Measurements from ENCODE around the gene TEAD4.

TEAD4 gene

DNA sequence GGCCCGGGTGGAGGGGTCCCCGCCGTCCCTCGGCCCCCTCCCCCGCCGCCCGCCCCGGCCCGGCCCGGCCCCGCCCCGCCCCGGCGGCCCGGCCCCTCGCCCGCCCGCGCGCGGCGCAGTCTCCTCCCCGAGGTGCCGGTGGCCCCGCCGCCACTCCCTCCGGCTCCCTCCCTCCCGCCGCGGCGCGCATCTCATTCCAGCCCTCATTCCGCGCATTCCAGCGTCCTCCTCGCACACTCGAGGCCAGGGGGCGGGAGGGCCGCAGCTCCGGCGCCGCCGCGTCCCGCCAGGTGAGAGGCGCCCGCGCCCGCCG lies at the start of gene TEAD4:
TEAD4 (plus strand) TSS at position 206 of the 313 bp plus-strand sequence.
- DNase-seq = peak; percentile 22

DNA sequence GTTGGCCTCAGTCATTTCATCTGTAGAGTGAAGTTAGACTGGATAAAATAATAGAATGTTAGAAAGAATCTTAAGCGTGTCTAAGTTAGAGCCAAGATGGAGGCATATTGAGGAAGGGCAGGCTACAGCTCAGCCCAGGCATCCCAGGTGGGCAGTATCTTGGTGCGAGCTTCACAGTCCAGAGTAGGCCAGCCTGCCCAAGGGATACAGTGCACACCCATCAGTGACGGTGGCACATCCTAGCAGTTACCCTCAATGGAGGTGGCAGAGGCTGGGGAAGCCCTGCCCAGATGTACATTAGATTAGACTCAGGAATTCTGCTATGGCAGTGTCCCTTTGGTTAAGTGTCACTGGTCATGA lies 47.0 kb upstream of the TEAD4 start:
- no peak for DNase-seq

DNA sequence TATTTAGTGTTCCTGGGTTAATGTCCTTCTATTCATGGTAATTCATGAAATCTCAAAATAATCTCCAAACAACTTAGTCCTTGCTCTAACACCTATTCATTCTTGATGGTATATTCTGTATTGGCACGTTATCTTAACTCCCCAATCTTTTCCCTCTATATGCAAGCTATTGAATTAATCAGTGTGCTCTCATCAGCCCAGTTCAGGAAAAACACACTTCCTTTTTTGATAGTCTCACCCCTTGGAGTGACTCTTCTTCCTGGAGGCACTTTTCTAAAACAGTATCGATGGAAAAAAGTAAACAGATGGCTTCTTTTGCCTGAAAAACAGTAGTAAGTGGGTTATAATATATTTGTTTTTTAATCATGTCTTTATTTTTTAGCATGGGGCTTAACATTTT lies 39.9 kb upstream of the TEAD4 start:
- no peak for DNase-seq

- no peak for DNase-seq
These were observed 36.9 kb upstream of the TEAD4 start for GRCh38 chr12:2922329-2922728.

GRCh38 chr12:2923057-2923456 lies 36.1 kb upstream of the TEAD4 start:
- no peak for DNase-seq

GRCh38 chr12:2924019-2924418 lies 35.2 kb upstream of the TEAD4 start:
- no peak for DNase-seq

DNA sequence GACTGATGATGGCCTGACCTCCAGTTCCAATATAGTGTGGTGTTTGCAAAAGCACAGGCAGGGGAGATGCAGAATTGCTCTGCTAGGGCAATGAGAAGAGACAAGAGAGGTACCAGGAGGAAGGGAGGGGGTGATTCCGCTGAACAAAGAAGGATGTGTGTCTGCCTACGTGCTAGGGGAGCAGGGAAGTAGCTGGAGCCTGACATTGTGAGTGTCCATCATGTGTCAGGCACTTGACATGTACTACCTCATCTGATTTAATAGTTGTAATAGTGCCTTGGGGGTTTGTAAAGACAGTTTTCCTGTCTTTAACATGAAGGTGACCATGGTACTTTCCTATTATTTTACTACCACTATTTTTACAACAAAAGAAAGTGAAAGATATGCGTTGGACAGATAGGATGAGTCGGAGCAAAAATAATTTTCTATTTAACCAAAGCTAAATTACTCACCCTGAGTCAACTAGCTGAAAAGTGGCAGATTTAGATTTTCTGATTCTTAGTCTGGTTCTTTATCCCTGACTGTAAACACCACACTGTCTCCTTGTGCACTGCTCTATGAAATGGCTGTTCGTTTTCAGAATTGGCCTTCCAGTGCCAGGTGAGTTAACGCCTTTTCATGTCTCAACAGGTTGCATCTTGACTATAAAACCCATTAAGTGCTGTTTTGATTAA lies 33.7 kb upstream of the TEAD4 start:
- DNase-seq = no peak

- DNase-seq = no peak
These were observed 28.3 kb upstream of the TEAD4 start for GRCh38 chr12:2930865-2931264.

GRCh38 chr12:2933586-2933985 lies 25.6 kb upstream of the TEAD4 start:
- no peak for DNase-seq

DNA sequence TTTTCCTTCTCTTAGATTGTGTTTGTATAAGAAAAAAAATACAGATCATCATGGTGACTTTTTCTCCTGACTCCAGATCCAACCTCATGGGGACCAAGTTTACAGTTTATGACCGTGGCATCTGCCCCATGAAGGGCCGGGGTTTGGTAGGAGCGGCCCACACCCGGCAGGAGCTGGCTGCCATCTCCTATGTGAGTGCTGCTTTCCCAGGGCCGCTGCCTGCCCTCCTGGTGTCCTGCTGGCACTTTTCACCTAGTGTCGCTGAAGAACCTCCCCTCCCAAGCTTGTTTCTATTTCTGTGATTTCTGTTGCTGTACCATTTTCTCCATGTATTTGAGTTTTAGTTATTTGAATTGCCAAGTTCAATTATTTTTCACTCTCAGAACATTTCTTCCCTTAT lies 24.8 kb upstream of the TEAD4 start:
- DNase-seq = no peak

DNA sequence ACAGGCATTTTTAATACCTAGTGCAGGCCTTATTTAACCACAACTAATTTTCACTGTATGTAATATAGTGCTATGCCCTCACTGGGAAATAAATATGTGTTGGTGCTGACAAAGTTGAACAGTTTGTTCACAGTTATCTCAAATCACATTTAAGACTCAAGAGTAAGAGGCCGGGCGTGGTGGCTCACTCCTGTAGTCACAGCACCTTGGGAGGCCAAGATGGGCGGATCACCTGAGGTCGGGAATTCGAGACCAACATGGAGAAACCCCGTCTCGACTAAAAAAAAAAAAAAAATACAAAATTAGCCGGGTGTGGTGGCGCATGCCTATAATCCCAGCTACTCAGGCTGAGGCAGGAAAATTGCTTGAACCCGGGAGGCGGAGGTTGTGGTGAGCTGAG lies 22.9 kb upstream of the TEAD4 start:
- no peak for DNase-seq

DNA sequence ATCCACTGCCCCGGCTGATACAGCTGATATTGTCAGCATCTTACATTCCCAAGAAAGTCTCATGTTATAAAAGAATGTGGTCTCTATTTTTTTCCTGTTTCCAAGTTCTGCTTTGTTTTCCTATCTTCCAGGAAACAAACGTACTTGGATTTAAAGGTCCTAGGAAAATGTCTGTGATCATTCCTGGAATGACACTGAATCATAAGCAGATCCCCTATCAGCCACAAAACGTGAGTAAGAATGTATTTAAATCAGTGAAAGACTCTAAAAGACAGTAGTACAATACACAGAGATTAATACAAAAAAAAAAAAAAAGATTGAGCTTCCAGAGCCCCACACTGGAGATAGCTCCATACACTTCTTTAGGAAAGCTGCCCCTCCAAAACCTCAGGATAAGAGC lies 21.7 kb upstream of the TEAD4 start:
- no peak for DNase-seq

DNA sequence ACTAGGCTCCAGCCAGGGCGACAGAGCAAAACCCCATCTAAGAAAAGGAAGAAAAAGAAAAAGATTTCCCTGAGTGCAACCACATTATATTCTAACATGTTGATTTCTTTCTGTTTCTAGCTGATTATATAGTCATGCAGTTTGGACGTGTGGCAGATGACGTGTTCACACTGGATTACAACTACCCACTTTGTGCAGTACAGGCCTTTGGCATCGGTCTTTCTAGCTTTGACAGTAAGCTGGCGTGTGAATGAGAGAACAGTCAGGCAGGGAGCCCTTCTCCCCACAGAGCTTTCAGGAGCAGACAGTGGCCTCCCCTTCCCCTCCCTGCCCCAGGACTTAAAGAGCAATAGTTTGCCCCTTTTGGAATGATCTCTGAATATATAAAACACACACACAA lies 20.0 kb upstream of the TEAD4 start:
- DNase-seq = no peak

GRCh38 chr12:2940564-2940963 lies 18.6 kb upstream of the TEAD4 start:
- no peak for DNase-seq

- no peak for DNase-seq
These were observed 17.7 kb upstream of the TEAD4 start for GRCh38 chr12:2941524-2941923.

DNA sequence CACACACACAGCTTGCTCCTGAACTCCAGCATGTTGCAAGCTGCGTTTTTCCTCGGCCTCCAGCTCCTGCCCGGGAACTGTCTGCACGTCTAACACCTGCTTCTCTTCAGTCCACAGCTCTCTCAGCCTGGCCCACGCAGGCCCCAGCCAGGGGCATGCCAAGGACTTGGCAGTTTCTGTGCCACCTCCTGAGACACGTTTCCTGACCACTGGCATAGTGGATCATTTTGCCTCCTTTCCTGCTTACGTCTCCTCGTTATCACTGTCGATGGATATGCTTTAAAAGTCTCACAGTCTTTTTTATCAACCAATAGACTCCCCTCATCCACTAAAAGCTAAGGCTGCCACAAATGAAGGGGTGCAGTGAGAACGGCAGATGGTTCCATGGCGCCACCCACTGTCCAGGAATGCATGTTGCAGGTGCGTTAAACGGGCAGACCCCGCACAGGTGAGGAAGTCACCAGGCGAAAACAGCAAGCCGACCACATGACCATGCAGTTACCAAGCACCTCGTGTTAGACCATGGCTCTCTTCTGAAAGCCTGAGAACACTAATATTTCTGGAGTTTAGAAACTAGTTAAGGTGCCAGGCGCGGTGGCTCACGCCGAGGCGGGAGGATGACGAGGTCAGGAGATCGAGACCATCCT lies 14.7 kb upstream of the TEAD4 start:
- peak; percentile 30 for DNase-seq

GRCh38 chr12:2949411-2949810 lies 9.8 kb upstream of the TEAD4 start:
- no peak for DNase-seq

GRCh38 chr12:2955888-2956287 lies 3.3 kb upstream of the TEAD4 start:
- no peak for DNase-seq

GRCh38 chr12:2957816-2958431 lies 1.3 kb upstream of the TEAD4 start:
- no peak for DNase-seq

DNA sequence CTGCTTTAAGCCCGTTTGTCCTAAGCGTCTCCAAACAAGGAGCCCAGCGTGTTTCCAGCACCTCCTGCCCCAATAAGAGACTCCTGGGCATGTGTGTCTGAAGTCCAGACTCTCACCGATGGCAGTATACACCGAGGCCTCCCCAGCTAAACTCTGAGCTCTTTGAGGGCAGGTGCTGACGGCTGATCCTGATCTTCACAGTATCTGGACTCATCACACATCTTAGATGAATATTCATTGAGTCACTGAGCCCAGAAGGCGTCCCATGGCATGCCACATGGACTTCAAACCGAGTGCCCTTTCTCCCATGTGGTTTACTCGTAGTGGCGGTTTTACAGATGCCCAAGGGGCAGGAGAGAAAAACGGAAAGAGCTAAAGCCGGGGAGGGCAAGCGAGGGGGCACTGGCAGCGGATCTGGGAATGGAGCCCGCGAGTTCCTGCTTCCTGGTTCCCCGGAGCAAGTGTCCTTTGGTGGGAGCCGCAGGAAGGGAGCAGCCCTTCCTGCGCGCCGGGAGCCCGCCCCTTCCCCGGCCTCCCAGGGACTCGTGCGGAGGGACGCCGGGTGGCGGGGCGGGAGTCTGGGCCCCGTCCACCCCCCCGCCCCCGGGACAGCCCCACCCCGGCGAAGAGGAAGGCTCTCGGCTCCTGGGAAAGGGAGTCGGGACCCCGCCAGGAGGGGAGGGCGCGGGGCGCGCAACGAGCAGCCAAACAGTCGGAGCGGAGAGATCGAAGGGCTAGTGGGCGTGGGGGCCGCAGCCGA lies 585 bp upstream of the TEAD4 start:
- DNase-seq = peak; percentile 31

DNA sequence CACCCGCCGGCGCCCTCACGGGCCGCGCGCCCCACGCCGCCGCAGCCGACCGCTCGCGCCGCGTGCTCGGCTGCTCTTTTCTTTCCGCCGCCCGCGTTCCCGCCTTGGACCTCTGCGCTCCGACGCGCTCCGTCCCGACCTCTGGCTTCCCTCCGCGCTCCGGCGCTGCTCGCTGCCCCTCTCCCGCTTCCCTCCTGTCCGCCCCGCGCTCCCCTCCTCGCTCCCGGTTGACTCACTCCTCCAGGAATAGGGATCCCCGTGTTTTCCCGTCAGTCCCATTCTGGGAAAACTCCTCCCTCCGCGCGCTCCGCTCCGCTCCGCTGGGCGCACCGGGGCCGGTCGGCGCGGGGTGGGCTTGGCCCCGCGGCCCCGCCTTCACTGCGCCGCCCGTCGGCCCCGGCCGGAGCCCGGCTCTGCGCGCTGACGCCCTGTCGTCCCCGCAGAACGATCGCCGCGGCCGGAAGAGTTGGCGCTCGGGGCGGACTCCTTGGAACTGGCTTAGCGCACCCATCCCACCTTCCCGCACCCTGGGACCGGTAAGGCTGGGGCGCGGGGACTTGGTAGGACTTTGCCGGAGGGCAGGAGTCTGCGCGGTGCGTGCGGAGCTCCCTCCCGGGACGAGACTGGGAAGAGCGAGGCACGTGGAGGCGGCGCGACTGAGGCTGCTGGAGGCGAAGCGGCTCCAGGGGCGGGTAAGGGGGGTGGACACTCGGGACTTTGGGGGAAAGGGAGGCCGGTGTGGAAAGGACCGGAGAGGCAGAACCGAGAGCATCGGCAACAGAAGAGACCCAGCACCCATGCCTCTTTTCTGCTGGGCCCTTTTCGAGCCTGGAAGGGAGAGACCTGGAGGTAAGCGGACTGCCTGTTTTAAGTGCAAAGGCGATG lies 550 bp downstream of the TEAD4 start:
- peak; percentile 8 for DNase-seq

- DNase-seq = no peak
These were observed 1.3 kb downstream of the TEAD4 start for GRCh38 chr12:2960390-2960956.
